T-helper 9 cell (primary cell): Measurements from ENCODE around the gene SPO11.
"Not testable (repeated sequence)": the region's sequence is repeated elsewhere in the genome, so short reads cannot be mapped to it uniquely, and the experiment has no call there.

Experiments used
- DNase-seq: peaks from one replicate; pipeline ENCODE4 v3.0.0-alpha.2; 2020

SPO11 gene

GRCh38 chr20:57342829-57343228 is 13.2 kb downstream of the SPO11 start:
- DNase-seq = no peak

DNA sequence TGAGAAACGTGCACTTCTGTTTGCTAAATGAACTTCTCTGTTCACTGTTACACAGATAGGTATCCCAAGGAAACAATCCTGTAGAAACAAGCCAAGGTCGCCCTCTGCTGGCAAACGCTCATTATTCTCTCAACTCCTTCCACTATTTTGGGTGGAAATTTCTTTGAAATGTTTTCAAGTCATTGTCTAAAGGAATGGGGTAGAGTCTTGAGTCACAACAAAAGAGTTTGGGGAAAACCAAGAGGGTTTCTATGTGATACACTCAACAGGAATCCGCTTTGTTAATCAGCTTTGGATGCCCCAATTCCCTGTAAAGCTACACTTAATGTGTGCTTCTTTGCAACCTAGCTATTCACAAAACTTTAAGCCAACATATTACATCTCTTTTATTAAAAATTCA is 16.9 kb downstream of the SPO11 start:
- DNase-seq = peak; percentile 65

DNA sequence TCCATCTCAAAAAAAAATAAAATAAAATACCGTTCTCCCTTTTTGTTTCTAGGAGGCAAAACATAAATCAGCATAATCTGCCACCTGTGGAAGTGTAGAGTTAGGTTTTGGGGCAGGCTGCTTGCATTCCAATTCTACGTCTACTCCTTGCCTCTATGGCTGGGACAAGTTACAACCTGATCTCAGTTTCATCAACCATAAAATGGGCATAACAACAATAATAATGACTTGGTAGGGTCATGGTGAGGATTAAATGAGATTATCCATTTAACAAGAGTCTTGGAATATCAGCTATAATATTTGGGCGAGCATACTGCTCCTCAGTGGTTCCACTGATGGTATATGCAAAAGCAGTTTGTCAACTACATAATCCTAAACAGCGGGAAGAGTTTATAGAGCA is 17.8 kb downstream of the SPO11 start:
- DNase-seq = no peak

DNA sequence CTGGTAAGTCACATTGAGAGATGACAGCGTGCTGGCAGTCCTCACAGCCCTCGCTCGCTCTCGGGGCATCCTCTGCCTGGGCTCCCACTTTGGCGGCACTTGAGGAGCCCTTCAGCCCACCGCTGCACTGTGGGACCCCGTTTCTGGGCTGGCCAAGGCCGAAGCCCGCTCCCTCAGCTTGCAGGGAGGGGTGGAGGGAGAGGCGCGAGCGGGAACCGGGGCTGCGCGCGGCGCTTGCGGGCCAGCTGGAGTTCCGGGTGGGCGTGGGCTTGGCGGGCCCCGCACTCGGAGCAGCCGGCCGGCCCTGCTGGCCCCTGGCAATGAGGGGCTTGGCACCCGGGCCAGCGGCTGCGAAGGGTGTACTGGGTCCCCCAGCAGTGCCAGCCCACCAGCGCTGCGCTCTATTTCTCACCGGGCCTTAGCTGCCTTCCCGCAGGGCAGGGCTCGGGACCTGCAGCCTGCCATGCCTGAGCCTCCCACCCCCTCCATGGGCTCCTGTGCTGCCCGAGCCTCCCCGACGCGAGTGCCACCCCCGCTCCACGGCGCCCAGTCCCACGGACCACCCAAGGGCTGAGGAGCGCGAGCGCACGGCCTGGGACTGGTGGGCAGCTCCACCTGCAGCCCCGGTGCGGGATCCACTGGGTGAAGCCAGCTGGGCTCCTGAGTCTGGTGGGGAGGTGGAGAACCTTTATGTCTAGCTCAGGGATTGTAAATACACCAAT is 18.8 kb downstream of the SPO11 start:
- not testable (repeated sequence) for DNase-seq

GRCh38 chr20:57348922-57349574 is 19.4 kb downstream of the SPO11 start:
- DNase-seq = not testable (repeated sequence)

- no peak for DNase-seq
Measured at GRCh38 chr20:57350081-57350710, 20.6 kb downstream of the SPO11 start.

- not testable (repeated sequence) for DNase-seq
Measured at GRCh38 chr20:57350726-57351041, 21.1 kb downstream of the SPO11 start.

DNA sequence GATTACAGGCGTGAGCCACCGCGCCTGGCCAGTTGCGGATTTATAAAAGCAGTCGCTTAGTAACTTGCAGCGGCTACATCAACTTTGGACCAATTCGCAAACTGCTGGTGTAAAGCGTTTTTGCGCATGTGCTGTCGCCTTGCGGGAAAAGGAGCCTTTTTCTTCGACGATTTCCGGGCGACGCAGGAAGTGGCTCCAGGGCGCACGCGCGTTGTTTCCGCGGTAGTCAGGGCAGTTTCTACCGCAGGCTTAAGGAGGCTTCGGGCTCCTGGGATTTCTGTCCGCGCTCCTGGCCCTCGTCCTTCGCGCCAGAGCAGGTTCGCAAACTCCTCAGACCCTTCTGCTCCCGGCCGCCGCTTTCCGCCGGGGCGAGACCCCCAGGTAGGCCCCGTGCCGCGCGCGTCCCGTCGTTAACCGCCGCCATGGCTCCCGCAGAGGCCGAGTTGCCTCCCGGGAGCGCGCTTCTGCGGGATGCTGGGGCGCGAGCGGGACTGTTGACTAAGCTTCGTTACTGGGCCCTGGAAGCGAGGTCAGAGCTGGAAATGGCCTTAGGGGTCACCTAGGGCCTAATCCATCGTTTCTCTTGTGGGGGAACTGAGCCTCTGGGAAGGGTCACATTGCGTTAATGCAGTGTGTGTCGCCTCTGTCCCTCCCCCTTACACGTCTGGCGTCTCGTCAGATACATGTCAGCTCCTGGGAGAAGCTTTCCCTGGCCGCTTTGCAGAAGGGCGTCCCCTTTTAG is 21.6 kb downstream of the SPO11 start, which contains the start of gene RAE1:
RAE1 (plus strand) TSS at position 214 of the 742 bp plus-strand sequence. CDS start 2,784 bp downstream, outside the sequence.
- DNase-seq = peak; percentile 87

GRCh38 chr20:57352305-57352704 is 22.7 kb downstream of the SPO11 start:
- no peak for DNase-seq

DNA sequence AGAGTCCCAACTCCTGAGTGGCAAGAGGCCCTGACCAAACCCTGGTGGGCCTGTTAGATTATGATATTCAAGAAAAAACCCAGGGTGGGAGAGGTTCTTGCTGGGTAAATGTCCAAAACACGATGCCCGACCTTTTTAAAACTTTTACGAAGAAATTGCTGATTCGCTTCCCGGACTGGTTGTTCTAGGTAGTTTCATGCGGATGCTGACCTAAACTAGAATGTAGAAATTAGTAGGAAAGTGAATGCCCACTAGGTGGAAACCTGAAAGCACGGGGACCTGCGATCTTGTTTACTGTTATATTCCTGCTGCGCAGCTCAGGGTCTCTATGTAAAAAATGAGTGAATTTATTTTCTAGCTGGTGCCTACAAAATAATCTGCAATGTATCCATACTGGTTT is 23.7 kb downstream of the SPO11 start:
- no peak for DNase-seq

- DNase-seq = no peak
Measured at GRCh38 chr20:57361517-57361916, 31.9 kb downstream of the SPO11 start.

DNA sequence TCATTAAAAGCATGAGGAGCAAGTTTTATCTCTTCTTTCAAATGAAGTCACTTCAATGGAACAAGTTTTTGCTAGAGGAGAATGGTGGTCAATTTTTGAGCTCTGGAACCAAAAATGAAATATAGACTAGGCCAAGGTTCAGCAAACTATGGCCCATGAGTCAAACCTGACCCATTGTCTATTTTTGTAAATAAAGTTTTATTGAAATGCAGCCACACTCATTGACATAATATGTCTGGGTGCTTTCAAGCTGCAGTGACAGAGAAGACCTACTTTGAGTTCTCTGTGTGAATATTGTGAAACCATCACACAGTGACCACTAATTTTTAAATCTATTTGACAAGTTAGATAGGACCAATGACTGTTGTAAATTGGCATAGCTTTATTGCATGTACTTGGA is 34.8 kb downstream of the SPO11 start:
- no peak for DNase-seq

GRCh38 chr20:57369596-57369995 is 40.0 kb downstream of the SPO11 start:
- DNase-seq = no peak

DNA sequence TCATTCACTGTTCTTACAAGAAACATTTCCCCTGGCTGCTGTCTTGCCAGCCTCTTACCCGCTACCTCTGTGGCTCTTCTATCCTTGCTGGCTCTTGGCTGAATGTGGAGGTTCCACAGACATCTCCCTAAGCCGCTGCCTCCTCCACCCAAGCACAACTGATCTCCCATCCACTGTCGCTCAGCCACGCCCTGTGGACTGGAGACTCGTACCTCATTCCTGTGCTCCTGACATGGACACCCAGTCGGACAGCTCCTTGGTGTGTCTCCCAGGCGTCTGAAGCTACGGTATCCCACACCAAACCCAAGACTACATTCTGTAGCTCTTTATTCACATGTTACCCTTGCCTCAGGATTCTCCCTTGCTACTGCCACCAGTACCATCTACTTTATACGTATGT is 40.7 kb downstream of the SPO11 start:
- no peak for DNase-seq

DNA sequence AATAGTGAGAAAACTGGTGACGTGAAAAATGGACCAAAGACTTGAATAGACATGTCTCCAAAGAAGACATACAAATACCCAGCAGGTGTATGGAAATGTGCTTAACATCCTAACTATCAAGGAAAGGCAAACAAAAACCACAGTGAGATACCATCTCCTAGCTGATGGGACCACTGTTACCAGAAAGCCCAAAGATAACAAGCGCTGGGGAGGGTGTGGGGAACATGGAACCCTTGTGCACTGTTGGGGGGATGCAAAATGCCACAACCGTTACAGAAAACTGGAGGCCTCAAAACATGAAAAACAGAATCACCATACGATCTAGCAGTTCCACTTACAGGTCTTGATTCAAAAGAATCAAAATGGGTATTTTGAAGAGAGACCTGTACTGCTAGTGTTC is 41.8 kb downstream of the SPO11 start:
- no peak for DNase-seq

GRCh38 chr20:57372157-57372556 is 42.6 kb downstream of the SPO11 start:
- DNase-seq = no peak

- no peak for DNase-seq
Measured at GRCh38 chr20:57372581-57373350, 43.2 kb downstream of the SPO11 start.

DNA sequence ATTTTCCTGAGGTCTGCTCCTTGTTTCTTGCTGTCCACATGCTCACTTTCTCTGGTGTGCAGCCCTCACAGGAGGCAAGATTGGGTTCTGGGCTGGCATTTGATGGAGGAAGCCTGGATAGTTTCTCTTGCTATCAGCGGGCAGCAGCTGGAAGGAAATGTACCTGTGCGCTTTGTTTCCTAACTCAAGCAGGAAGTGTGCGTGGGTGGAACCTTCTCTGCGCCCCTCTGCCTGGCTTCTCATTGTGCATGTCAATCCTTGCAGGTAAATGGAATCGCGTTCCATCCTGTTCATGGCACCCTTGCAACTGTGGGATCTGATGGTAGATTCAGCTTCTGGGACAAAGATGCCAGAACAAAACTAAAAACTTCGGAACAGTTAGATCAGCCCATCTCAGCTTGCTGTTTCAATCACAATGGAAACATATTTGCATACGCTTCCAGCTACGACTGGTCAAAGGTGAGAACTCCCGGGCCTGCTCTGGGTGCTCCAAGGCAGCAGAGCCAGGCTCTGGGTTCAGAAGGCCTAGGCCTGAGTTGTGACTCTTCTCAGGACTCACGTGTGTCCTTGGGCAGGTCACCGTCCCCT is 44.8 kb downstream of the SPO11 start:
- DNase-seq = no peak

GRCh38 chr20:57374931-57375651 is 45.5 kb downstream of the SPO11 start:
- no peak for DNase-seq

DNA sequence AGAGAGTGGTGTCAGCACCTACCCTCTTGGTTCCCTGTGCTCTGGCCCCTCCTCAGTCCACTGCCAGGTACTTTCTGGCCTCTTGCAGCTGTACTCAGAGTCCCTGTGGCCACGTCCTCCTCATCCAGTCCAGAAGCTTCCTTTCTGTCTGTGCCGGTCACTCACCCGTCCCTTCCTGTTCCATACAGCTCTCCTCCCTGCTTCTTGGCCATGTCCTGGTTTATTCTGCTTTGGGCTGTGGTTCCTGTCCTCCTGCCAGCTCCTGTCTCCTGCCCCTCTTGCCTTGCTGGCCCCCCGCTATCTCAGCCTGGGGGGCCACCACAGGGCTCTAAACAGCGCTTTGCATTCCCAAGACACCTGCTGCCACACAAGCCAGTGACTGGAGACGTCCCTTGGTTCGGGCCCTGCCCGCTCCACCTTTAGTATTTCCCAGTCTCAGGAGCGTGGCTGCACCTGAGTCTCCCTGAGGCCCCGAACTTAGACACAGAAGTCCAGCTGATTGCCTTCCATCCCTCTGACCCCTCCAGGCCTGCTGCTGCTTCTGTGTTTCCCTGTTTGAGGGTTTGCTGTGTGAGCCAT is 46.1 kb downstream of the SPO11 start:
- no peak for DNase-seq

DNA sequence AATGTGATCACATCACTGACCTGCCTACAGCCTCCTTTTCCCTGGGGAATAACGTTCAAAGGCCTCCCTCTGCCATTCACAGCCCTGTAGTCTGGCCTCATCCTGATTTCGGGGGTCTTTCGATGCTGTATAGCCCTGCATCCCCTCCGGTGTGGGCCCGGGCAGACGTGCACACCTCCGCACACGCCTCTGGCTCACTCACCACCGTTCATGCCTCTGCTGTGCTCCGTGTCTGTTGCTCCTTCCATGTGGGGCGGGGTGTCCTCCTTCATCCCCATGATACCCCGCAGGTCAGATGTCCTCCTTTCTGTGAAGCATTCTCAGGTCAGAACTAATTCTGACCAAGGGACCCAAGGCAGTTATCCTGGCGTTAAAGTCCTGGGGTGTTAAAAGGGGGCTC is 47.7 kb downstream of the SPO11 start:
- DNase-seq = no peak
